A549 (cell line): ENCODE data around the gene NEURL3. TPM values are rescaled to one million over a fixed set of nuclear protein-coding genes. Genes with fewer than 3 reads are reported as not detected.

ENCODE experiments used
- ATAC-seq, 2 experiments: fragments of 200-7000 bp in 1 of 2; fragments of >200 bp in 1 of 2; cut with Nextera tagmentation in 1 of 2; cut with Tn5 transposase in 1 of 2; 3 replicates each; pipeline versions ENCODE4 v1.8.0 to v1.9.1; 2018 to 2020; ENCODE audit warnings: mild to moderate bottlenecking in 1 of 2, moderate library complexity in 1 of 2
- CTCF ChIA-PET: fragments of 300-600 bp; sonication (Branson Sonifier 250); formaldehyde crosslinking; extraction: SDS; loops from one replicate; lab custom pipeline; 2021; ENCODE audit warnings: antibody characterized with exemption, inconsistent platforms; lab: Yijun Ruan, JAX
- POLR2A ChIA-PET: fragments of 350-600 bp; formaldehyde crosslinking; extraction: SDS; loops from one replicate; lab custom pipeline; 2021; ENCODE audit warnings: antibody characterized with exemption, inconsistent platforms; lab: Yijun Ruan, JAX
- DNase-seq, 2 experiments: peaks; one replicate each; pipeline versions ENCODE4 v3.0.0 to v3.0.0-alpha.2; 2011 to 2016; ENCODE audit warnings: low read depth in 1 of 2, low spot score in 1 of 2
- FAIRE-seq: peaks from 2 replicates; lab custom pipeline; 2011; peaks lifted over from hg19 to GRCh38; lab: Jason Lieb, UNC
- H3K27ac ChIP-seq, 2 experiments: fragments of >200 bp; sonication (Bioruptor Twin); formaldehyde crosslinking; 3 replicates each; pipeline ENCODE4 v1.5.1; 2016 to 2017
- H3K4me1 ChIP-seq: fragments of >200 bp; sonication (Bioruptor Twin); formaldehyde crosslinking; 3 replicates; pipeline ENCODE4 v1.6.1; 2016
- H3K4me2 ChIP-seq: fragments of >200 bp; sonication (Bioruptor Twin); formaldehyde crosslinking; 3 replicates; pipeline ENCODE4 v1.6.1; 2016
- H3K4me3 ChIP-seq: fragments of >200 bp; sonication (Bioruptor Twin); formaldehyde crosslinking; 3 replicates; pipeline ENCODE4 v1.5.1; 2016
- H3K9me3 ChIP-seq: fragments of >200 bp; sonication (Bioruptor Twin); formaldehyde crosslinking; 3 replicates; pipeline ENCODE4 v1.6.1; 2016
- ATOH8 ChIP-seq: fragments of 250-450 bp; sonication (Bioruptor Pico); IDR thresholded peaks from 2 replicates; pipeline ENCODE4 v1.5.0; 2020; ENCODE audit warnings: low read depth, mild to moderate bottlenecking, moderate library complexity
- CBX2 ChIP-seq: fragments of 200-600 bp; sonication (generic); IDR thresholded peaks from 2 replicates; pipeline ENCODE4 v1.6.1; 2016; ENCODE audit warnings: low read depth, mild to moderate bottlenecking, borderline replicate concordance
- CBX8 ChIP-seq: fragments of 200-600 bp; sonication (generic); IDR thresholded peaks from 2 replicates; pipeline ENCODE4 v1.6.1; 2016
- E2F6 ChIP-seq: IDR thresholded peaks from 2 replicates; pipeline ENCODE4 v1.6.1; 2012; ENCODE audit warnings: low read depth, borderline replicate concordance
- EP300 ChIP-seq, 2 experiments: fragments of >200 bp; sonication (Bioruptor Twin); formaldehyde crosslinking; IDR thresholded peaks; 2 replicates in 1 of 2; 3 replicates in 1 of 2; pipeline ENCODE4 v1.6.1; 2016 to 2017
- ESRRA ChIP-seq: fragments of 150-350 bp; IDR thresholded peaks from 2 replicates; pipeline ENCODE4 v1.6.1; 2014; ENCODE audit warnings: mild to moderate bottlenecking, low read length, borderline replicate concordance
- FOSL2 ChIP-seq, 2 experiments: fragments of 450-650 bp in 1 of 2; fragments of >200 bp in 1 of 2; sonication (Bioruptor Twin) in 1 of 2; formaldehyde crosslinking; IDR thresholded peaks; 2 replicates each; pipeline versions ENCODE4 v1.5.0 to v1.6.1; 2016 to 2020; ENCODE audit warnings: mild to moderate bottlenecking in 1 of 2, moderate library complexity in 1 of 2
- HDAC2 ChIP-seq: fragments of 200-600 bp; sonication (generic); IDR thresholded peaks from 2 replicates; pipeline ENCODE4 v1.6.1; 2016
- HEYL ChIP-seq: fragments of 250-450 bp; sonication (Bioruptor Pico); IDR thresholded peaks from 2 replicates; pipeline ENCODE4 v1.8.0; 2021; ENCODE audit warnings: mild to moderate bottlenecking, moderate library complexity
- HOXA7 ChIP-seq: fragments of 250-450 bp; sonication (Bioruptor Pico); IDR thresholded peaks from 2 replicates; pipeline ENCODE4 v1.5.0; 2020; ENCODE audit warnings: mild to moderate bottlenecking, moderate library complexity
- HOXB5 ChIP-seq: fragments of 250-450 bp; sonication (Bioruptor Pico); IDR thresholded peaks from 2 replicates; pipeline ENCODE4 v1.5.0; 2020; ENCODE audit warnings: mild to moderate bottlenecking, moderate library complexity
- KDM1A ChIP-seq: fragments of 200-600 bp; sonication (generic); IDR thresholded peaks from 2 replicates; pipeline ENCODE4 v1.6.1; 2016; ENCODE audit warnings: low read depth, mild to moderate bottlenecking
- KDM5A ChIP-seq: fragments of 200-600 bp; sonication (generic); IDR thresholded peaks from 2 replicates; pipeline ENCODE4 v1.6.1; 2016; ENCODE audit warnings: antibody characterized with exemption, mild to moderate bottlenecking
- MAX ChIP-seq: IDR thresholded peaks from 2 replicates; pipeline ENCODE4 v1.6.1; 2012
- NFE2L2 ChIP-seq: fragments of 150-350 bp; conservative IDR thresholded peaks from 2 replicates; pipeline ENCODE4 v1.6.1; 2014; ENCODE audit warnings: low read length
- NPAS2 ChIP-seq: fragments of 250-450 bp; sonication (Bioruptor Pico); IDR thresholded peaks from 2 replicates; pipeline ENCODE4 v1.8.0; 2022; ENCODE audit warnings: mild to moderate bottlenecking, moderate library complexity, borderline replicate concordance
- RARB ChIP-seq: fragments of 250-450 bp; sonication (Bioruptor Pico); IDR thresholded peaks from 2 replicates; pipeline ENCODE4 v1.8.0; 2021; ENCODE audit warnings: mild to moderate bottlenecking, moderate library complexity
- RCOR1 ChIP-seq: fragments of 150-350 bp; IDR thresholded peaks from 2 replicates; pipeline ENCODE4 v1.6.1; 2014; ENCODE audit warnings: antibody characterized with exemption, low read length, low read depth
- REST ChIP-seq: fragments of 200-600 bp; sonication (generic); IDR thresholded peaks from 2 replicates; pipeline ENCODE4 v1.6.1; 2016; ENCODE audit warnings: antibody characterized with exemption, mild to moderate bottlenecking, moderate library complexity
- TFCP2L1 ChIP-seq: fragments of 250-450 bp; sonication (Bioruptor Pico); IDR thresholded peaks from 2 replicates; pipeline ENCODE4 v1.5.0; 2021; ENCODE audit warnings: mild to moderate bottlenecking
- ZNF302 ChIP-seq: fragments of 250-450 bp; sonication (Bioruptor Pico); IDR thresholded peaks from 2 replicates; pipeline ENCODE4 v1.9.0; 2021; ENCODE audit warnings: inconsistent platforms, mild to moderate bottlenecking, moderate library complexity
- ZSCAN20 ChIP-seq: fragments of 250-450 bp; sonication (Bioruptor Pico); IDR thresholded peaks from 2 replicates; pipeline ENCODE4 v1.8.0; 2022; ENCODE audit warnings: mild to moderate bottlenecking, moderate library complexity
- whole genome bisulfite sequencing: methylation state at CpG from one replicate; pipeline ENCODE4 v1.1.6; 2017; ENCODE audit errors: missing lambda C conversion rate; 5-methylcytosine and 5-hydroxymethylcytosine counted together
- polyA plus RNA-seq, 4 experiments: library from polyadenylated mRNA; depleted of rRNA in 3 of 4; stranded (reverse); fragments of >200 nt; fragmentation: RNase III in 1 of 4; extraction: RNeasy Plus Mini Kit Qiagen cat#74134 plus additional on column Dnase treatment in 1 of 4; gene quantifications; 2 replicates in 3 of 4; 3 replicates in 1 of 4; pipeline ENCODE4 v1.2.3, GENCODE V29; 2011 to 2017

NEURL3 gene
- polyA plus RNA-seq, 2 of the 4 experiments (the other 2 are of a cell fraction): 0.28 to 0.44 TPM

- TF ChIP-seq NFE2L2 (no peak), REST (no peak), KDM5A (no peak), ESRRA (no peak), HOXA7 (CRISPR knock-in tag) (no peak), RARB (CRISPR knock-in tag) (no peak)
These were observed 20.0 kb upstream of the NEURL3 start (continued) for GRCh38 chr2:96525211-96525507.

GRCh38 chr2:96524482-96525210, 19.5 kb upstream of the NEURL3 start:
- no peak for DNase-seq
- H3K27ac ChIP-seq: no peak overlapping the region
- no peak overlapping the region for H3K4me3 ChIP-seq
- 0 out of 3 replicates have a peak, but pooled peaks cover 3% of the 10 kb centered on the region for H3K9me3 ChIP-seq
- FAIRE-seq: no peak
- ChIA-PET POLR2A (no interaction called here), CTCF (interaction anchor here (8.4 kb wide), 1 partner anchor 15 kb away, joined by 63 read pairs; no protein-coding TSS in a partner anchor)
- 52% methylated on average over 14 of the region's 15 CpGs for WGBS
- ATAC-seq: no peak; a peak in 1 of 6 replicates
- no peaks in the 10 kb centered on the region for H3K4me1 ChIP-seq
- TF ChIP-seq HEYL (CRISPR knock-in tag): no peak
- TF ChIP-seq, all 56 proteins: peak for 0
- H3K4me2 ChIP-seq: no peak overlapping the region

GRCh38 chr2:96523659-96524481, 18.7 kb upstream of the NEURL3 start:
- Histone ChIP-seq H3K27ac (no peak overlapping the region), H3K4me2 (no peak overlapping the region)
- TF ChIP-seq ZNF302 (CRISPR knock-in tag): no peak
- no peak for TF ChIP-seq HOXB5 (CRISPR knock-in tag)
- TF ChIP-seq EP300 (IDR thresholded peaks at IDR 0.05): no peak
- no peak for TF ChIP-seq ATOH8
- TF ChIP-seq FOSL2 (IDR thresholded peaks at IDR 0.05): no peak
- TF ChIP-seq FOSL2 (CRISPR knock-in tag; IDR thresholded peaks at IDR 0.05): no peak
- no peak for TF ChIP-seq ZSCAN20 (CRISPR knock-in tag)
- TF ChIP-seq MAX: no peak
- TF ChIP-seq KDM5A: no peak
- TF ChIP-seq E2F6: no peak
- no peak for TF ChIP-seq KDM1A
- no peak for TF ChIP-seq RCOR1
- TF ChIP-seq NPAS2: no peak
- TF ChIP-seq HDAC2: no peak
- TF ChIP-seq REST: no peak
- TF ChIP-seq TFCP2L1: no peak
- TF ChIP-seq CBX8: no peak
- no peak for TF ChIP-seq CBX2
- TF ChIP-seq, all 56 proteins: peak for 0
- ATAC-seq (0 out of 6 replicates have a peak, but pooled peaks of 1 of the 2 experiments have one; percentile 14), FAIRE-seq (no peak), DNase-seq (no peak)
- ChIA-PET POLR2A (no interaction called here), CTCF (interaction anchor here (1.0 to 8.4 kb wide), 3 partner anchors 14 to 116 kb away, joined by 3 to 63 read pairs (median 51); no protein-coding TSS in a partner anchor)
- no peaks in the 10 kb centered on the region for H3K4me1 ChIP-seq
- WGBS: 62% methylated on average over 10 of the region's 11 CpGs
- no peak overlapping the region for H3K4me3 ChIP-seq
- H3K9me3 ChIP-seq: 0 out of 3 replicates have a peak, but pooled peaks cover 6% of the 10 kb centered on the region
